GM19240 (cell line): ENCODE data around the gene CDH11.

Experiments
- DNase-seq: peaks from one replicate; pipeline ENCODE4 v3.0.0; 2011; ENCODE audit warnings: low spot score; ENCODE audit not compliant: insufficient read length

The CDH11 gene, protein sequence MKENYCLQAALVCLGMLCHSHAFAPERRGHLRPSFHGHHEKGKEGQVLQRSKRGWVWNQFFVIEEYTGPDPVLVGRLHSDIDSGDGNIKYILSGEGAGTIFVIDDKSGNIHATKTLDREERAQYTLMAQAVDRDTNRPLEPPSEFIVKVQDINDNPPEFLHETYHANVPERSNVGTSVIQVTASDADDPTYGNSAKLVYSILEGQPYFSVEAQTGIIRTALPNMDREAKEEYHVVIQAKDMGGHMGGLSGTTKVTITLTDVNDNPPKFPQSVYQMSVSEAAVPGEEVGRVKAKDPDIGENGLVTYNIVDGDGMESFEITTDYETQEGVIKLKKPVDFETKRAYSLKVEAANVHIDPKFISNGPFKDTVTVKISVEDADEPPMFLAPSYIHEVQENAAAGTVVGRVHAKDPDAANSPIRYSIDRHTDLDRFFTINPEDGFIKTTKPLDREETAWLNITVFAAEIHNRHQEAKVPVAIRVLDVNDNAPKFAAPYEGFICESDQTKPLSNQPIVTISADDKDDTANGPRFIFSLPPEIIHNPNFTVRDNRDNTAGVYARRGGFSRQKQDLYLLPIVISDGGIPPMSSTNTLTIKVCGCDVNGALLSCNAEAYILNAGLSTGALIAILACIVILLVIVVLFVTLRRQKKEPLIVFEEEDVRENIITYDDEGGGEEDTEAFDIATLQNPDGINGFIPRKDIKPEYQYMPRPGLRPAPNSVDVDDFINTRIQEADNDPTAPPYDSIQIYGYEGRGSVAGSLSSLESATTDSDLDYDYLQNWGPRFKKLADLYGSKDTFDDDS

DNA sequence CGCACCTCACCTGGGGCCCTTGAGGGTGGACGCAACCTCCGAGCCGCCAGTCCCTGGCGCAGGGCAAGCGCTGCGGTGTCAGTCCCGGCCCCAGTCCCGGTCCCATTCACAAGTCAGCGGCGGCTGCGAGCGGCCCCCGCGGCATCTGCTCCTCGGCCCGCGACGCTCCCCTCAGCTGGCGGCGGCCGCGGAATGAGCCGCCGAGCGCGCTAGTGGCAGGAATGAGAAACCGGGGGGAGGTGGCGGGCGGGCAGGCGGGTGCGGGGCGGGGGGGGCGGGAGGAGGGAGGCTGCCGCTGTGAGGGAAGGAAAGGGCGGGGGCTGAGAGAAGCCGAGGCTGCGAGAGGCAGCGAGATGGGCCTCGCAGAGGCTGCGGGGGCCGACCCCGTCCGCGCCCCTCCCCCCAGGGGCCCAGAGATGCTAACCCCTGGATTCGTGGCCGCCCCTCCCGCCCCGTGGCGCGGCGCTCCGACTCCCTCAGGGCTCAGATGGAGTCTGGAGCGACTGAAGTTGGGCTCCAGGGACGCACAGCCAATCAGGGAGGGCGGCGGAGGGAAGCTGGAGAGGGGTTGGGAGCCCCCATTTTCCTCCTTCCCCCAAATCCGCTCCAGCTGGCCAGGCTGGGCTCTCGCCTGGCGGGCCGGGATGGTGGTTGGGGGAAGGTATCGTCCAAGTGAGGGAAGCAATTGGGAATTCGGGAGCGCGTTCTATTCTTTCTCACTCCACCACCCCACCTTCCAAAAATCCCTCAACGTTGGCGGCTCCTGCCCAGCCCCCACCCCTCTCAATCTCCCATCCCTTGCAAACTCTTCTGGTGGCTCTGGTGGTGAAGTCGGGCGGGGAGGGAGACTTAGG, at the start of gene CDH11:
CDH11 (minus strand) TSS at position 194 of the 854 bp plus-strand sequence. CDS start 117,194 bp downstream, outside the sequence.
- DNase-seq = no peak

DNA sequence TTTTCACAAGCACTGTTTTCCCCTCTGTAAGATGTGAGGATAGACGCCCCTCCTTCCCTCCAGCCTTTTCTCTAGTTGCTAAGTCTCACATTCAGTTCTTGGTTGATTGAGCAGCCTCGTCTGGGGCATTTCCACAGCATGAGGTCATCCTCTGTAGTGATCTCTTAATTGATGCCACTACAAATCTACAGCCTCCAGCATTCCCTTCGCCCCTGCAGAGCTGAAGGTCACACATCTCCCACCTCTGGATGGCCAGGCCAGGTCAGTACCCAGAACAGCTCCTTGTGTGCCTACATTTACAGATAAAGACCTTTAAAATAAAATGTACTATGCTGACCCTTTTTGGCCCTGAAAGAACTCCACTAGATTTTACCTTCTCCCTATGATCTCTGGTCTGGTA, 32.5 kb upstream of the CDH11 start:
- DNase-seq = no peak

DNA sequence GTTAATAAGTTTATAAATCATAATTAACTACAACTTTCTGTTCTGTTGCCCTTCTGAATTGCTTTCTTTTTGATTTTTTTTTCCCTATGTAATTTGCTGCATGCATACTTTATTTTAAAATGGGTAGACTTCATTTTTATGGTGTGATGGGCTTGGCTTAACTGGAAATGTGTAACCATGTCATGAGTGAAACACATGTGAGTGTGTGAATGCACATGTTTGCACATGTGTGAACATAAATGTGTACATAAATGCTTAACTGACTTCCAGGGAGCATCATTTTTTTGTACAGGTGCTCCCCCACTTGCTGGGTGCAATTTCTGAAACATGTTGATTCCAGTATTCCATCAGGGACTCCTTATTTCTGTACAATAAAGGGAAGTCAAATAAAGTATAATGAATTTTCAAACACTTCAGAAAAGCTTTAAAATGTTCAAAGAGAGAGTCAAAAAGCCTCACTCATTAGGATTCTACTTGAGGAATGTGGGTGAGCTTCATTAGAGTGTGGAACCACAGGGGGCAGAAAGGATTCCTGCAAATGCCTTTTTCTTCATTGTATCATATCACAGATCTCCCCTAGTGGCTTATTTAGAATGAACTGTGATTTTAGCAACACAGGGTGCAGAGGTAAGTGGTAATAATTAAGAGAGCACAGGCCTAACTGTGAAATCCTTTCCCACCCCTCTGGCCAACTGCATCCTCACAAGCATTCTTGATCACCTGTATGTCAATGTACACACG, 31.7 kb upstream of the CDH11 start:
- no peak for DNase-seq

DNA sequence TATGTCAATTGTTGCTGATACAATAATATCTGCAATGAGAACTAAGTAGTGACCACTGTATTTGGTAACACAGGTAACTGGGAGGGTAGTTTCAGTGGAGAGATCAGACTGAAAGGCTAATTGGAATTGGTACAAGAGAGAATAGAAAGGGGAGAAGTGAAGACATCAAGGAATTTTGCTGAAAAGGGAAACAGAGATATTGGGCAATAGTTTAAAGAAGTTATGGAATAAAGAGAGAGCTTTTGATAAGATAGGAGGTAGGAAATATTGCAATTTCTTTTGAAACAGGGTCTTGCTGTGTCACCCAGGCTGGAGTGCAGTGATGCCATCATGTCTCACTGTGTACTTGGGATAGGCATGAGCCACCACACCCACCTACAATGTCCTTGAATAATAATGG, 26.9 kb upstream of the CDH11 start:
- no peak for DNase-seq

DNA sequence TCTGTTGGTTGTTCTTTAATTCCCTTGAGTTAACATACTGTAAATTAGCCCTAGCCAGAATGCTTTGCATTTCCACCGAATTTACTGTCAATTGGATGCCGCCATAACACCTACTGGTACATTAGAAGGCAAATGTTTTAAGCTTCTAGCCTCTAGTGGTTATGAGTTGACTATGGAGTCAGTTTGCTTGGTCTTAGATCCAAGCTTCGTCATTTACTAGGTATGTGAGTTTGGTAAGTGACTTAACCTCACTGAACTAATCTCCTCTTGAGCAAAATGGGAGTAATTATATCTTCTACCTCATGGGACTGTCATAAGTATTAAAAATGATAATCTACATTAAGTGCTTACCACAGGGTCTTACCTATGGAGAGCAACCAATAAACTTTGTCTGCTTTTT, 20.4 kb upstream of the CDH11 start:
- DNase-seq = no peak

DNA sequence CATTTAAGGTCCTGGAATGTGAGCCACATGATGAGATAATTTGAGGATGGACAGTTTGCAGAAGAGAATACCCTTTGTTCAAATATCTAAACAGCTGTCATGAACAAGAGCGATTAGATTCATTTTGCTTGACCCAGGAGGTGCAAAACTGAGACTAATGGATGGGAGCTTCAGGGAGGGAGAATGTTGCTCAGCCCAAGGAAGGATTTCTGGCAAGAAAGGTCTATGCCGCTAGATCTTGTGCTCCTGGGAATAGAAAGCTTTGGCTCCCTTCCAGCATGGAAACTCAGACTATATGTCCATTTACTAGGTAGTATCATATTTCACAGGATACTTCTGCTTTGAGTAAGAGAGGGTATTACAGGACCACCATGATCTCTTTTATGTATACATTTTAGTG, 14.8 kb upstream of the CDH11 start:
- DNase-seq = no peak

DNA sequence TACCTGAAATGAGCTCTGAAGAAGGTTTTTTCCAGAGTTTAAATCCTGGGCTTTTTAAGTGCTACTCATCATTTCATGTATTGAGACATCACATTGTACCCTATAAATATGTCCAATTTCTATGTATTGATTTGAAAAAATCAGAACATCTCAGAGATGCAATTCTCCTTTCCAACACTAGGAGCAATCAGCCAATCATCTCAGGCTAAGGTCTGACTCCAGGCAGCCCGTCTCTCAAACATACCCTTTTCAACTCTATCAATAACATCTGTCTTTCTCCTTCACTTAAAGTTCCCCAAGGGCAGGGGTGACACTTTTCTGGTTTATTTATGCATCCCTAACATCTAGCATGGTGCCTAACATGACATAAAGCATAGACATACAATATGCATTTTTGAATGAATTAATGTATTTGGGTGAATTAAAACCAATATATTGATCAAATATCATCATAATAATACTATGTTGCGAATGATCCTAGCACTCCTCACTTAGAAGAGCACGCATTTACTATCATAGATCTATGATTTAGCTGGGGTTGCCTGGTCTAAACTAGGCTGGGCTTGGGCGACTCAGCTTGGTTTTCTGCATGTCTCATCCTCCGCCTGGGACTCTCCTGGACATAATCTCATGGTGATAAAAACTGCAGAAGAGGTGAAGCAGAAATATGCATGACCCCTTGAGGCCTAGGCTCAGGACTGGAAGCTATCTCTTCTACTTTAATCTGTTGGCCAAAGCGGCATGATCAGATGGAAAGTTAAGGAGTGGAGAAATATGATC, 5.2 kb upstream of the CDH11 start:
- no peak for DNase-seq

DNA sequence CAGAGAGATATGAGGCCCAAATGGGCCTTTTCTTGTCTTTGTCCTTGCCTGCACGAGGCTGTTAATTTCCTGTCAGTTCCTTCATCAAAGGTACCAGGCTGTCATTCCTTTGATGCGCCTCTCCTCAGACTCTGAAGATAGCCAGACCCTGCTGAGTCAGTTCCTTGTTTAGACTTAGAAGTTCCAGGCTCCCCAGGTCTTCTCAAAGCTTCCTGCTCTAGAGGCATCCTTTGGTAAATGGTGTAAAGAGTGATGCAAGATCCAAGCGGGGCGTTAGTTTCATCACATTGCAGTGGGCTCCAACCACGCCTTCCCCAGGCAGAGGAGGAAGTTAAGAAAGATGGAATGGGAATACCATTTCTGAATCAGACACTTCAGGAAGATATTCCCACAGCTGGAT, 4.0 kb upstream of the CDH11 start:
- no peak for DNase-seq

DNA sequence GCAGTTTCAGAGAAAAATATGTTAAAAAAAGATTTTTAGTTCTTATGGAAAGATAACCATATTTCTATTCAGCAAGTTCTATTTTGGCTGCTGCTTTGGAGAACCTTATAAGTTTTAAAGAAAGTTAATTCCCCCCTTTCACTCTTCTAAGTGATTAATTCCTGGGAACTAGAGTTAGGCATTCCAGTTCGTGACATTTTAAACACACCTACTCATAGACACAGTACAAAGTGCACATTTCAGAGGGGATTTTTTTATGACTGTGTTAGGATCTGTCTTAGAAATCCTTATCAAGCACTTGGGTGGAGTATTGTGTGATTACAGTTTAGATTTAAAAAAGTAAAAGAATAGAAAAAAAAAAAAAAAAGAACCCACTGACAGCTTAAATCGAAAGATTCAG, 3.5 kb upstream of the CDH11 start:
- DNase-seq = no peak

DNA sequence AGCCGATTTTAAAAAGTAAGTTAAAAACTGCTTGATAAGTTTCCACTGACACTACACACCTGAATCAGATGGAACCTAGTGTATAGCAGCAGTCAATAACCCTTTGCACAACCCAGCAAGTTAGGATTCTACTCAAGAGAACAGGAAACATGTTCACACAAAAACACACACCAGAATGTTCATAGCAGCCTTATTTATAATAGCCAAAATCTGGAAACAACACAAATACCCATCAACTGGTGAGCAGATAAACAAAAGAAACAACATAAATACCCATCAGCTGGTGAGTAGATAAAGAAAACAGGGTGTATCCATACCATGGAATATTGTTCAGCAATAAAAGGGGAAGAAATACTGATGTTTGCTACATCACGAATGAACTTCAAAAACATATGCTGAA, 2.7 kb upstream of the CDH11 start:
- no peak for DNase-seq

DNA sequence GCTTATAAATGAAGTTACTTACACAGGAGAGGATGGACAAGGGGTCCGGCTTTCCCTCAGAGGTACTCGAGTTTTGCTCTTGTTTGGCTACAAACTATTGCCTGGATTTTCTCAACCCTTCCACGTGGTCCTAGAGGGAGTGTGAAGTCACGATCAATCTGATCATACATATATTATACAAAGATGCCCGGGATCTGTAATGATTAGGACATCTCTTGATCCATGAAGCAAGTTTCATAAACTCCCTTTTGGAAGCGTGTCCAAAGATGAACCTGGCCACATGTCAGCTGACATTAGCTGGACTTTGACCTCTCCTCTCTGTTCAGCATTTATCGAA, 2.3 kb upstream of the CDH11 start:
- DNase-seq = no peak

DNA sequence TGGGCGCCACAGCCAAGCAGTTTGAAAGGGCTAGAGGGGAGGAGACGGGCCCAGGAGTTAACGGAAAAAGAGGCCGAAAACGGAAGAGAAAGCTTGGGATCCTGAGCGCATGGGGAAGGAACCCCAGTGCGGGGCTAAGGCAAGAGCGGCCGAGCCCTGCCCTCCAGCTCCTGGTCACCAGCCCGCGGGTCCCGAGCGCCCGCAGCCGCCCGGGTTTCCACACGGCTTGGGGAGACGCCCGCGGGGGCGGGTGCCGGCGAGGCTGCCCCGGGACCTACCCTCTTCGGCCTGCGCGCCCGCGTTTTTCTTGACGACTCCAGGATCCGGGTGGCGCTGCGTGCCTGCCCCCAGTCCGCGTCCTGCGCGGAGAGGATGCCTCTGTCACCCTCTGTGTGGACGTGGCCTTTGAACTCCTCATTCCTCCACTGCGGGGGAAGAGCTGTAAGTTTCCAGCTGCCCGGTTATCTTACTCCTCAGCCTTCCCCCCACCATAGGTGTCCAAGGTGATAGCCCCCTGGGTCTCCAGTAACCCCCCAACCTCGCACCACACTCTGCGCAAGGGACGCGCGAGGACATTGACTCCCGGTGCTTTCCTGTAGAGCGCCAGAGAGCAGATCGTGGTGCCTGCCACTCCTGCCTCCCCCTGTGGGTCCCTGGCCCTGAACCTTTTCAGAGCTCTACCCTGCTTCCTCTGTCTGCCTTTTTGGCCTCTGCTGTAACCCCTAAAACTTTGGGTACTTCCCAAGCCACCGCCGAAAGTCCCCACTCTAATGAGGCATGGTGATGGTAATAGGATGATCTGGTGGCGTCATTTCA, 1.7 kb upstream of the CDH11 start:
- no peak for DNase-seq

DNA sequence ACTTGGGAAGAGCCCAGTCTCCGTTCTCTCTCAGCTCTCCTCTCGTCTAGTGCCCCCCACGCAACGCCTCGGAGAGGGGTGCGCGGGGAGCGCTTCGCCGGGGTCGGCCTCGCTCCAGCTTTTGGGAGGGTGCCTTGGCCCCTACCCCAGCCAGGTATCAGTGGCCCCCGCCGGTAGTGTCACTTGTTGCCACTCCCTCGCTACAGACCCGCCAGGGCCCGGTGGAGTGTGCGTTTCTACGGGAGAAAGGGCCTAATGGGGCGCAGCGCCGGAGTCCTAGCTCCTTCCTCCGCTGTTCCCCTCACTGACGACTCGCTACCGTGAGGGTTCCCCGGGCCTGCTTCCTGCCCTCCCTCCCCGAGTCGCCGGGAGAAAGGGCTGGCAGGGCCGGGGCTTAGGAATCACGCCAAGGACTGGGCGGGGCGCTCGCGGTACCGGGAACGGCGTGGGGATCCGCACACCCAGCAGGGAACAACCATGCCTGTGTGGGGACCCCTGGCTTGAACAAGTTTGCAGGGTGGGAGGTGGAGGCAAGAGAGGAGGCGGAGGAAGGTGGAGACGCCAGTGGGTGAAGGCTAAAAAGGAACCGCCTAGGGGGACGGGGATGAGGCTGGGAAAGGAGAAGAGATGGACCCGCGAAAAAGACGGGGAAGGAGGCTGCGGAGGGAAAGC, 997 bp upstream of the CDH11 start:
- DNase-seq = no peak

DNA sequence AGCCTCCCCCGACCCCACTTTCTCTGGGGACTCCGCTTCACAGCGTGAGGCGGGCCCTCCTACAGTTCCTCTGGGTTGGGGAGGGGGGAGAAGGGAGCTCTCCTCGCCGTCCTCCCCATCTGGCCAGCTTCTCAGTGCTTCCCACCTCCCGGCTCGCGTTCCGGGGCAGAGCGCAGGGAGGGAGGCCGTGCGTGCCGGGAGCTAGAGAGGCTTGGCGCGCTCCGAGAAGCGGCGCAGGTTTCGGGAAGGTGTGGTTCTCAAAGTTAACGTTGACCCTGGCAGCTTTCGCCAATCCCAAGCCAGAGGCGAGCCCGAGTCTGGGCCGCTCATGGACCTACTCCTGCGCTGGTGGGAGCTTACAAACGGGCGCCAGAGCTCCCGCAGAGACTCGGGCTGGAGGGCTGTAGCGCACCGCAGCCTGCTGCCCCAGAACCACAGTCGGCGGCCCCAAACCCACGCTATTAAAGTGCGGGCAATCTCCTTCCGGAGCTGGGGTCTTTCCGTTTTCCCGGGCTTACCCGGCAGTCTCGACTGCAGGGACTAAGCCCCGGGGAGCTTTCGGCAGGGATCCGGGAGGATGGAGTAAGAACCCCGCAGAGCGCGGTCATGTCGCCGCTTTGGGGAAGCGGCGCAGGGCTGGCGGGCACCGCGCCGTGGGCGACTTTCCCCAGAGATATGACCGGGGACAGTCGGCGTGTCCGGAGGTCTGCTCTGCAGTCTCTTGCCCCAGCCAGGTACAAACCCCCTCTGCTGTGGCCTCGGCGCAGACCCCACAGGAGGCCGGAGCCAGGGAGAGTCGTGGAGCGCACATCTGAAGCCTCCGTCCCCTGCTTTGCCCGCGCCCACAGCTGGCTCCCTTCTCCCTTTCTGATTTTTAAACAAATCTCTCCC, 787 bp downstream of the CDH11 start:
- DNase-seq = no peak

DNA sequence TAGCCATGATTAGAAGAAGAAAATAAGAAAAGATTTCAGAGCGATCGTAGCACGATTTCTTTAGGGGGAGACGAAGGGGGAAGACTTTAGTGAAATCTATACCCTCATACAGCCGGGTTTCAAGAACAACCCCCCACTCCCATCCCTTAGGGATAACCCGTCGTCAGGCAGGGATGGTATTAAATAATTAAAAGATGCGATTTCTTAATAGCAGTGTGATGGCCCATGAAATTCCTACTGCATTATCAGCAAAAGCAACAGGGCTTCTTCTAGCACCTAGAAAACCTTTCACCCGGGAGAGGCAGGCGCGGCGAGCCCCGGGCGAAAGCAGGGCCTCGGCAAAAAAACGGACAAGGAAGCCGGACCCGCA, 1.4 kb downstream of the CDH11 start:
- no peak for DNase-seq

DNA sequence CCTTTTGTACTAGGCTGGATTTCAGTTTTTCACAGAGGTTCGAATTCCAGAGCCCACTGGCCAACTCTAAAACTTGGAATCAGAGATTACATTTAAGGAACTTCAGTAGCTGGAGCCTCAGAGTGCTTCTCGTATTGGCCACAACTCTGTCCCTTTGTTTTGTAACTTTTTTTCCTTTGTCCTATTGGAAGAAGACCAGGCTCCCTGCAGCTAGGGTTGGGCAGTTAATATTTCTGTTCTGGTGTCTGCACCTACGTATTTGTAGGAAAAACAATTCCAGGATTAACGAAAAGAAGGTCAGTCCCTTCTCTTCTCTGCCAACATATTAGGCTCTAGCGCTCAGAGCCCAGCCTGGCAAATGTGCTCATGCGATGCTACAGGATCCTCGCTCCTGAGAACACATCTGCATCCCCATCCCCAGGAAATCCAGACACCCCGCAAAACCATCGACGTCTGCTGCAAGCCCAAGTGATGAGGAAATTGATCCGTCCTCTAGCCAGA, 1.9 kb downstream of the CDH11 start:
- DNase-seq = no peak

DNA sequence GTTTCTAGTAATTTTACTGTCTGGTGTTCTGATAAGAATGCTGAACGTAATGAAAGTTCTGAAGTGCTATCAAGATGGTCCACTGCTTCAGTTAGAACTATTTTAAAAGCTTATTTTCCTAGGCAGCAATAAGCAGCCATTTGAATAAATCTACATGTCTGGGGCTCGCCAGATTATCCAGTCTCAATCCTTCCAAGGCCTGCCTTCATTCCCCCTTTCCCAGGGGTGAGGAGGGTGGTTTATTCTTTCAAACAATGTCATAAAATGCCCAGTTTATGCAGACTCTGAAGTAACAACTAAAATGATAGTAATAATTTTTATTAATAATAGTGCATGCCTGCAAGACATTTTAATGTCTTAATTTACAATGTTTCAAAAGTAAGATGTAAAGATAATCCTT, 2.4 kb downstream of the CDH11 start:
- DNase-seq = no peak

DNA sequence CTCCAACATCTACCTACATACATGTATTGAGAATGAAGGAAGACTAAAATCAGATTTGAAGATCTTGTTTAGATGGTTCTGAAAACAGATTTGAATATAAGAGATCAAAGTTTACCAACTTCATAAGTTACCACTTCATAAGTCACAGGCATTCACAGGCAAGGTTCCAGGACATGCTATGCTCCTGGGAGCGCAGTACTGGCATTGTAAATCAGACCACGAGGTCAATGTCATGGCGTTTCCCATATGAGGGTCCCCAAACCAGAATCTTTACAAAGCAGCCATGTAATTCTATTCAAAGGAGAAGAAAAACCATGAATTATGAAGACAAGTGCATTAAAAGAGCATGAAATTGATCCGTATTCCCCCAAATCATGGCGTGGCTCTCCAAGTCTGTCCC, 3.0 kb downstream of the CDH11 start:
- no peak for DNase-seq
